Activated CD8-positive, alpha-beta T cell treated with anti-CD3 and anti-CD28 coated beads for 36 hours (primary cell): ENCODE results near the gene SLX4IP. TPM values are rescaled to one million over a fixed set of nuclear protein-coding genes. Genes with fewer than 3 reads are reported as not detected.

Experiments used
- ATAC-seq: fragments of 200-7000 bp; cut with Tn5 transposase; one replicate; pipeline ENCODE4 v1.10.0; 2021; ENCODE audit warnings: mild to moderate bottlenecking, moderate library complexity
- CTCF ChIA-PET: fragments of 350-600 bp; sonication (Branson Sonifier 250); formaldehyde crosslinking; loops from one replicate; lab custom pipeline; 2021; ENCODE audit warnings: antibody characterized with exemption; lab: Charles Lee
- POLR2A ChIA-PET: fragments of 350-600 bp; sonication (Branson Sonifier 250); formaldehyde crosslinking; loops from one replicate; lab custom pipeline; 2021; ENCODE audit warnings: antibody characterized with exemption; lab: Charles Lee
- DNase-seq: peaks from one replicate; pipeline ENCODE4 v3.0.0-alpha.2; 2020
- H3K27ac Mint-ChIP-seq: one replicate; pipeline ENCODE4 v1.8.0; 2021; ENCODE audit warnings: mild to moderate bottlenecking, mixed read lengths
- H3K27me3 Mint-ChIP-seq: one replicate; pipeline ENCODE4 v1.8.0; 2021; ENCODE audit warnings: mixed read lengths
- H3K36me3 Mint-ChIP-seq: one replicate; pipeline ENCODE4 v1.8.0; 2021; ENCODE audit warnings: low read depth, mixed read lengths
- H3K4me1 Mint-ChIP-seq: one replicate; pipeline ENCODE4 v1.8.0; 2021; ENCODE audit warnings: low read depth, mixed read lengths
- H3K4me3 Mint-ChIP-seq: one replicate; pipeline ENCODE4 v1.8.0; 2021; ENCODE audit warnings: mild to moderate bottlenecking, moderate library complexity, mixed read lengths
- H3K9me3 Mint-ChIP-seq: one replicate; pipeline ENCODE4 v1.8.0; 2021; ENCODE audit warnings: mixed read lengths
- intact Hi-C: fragments of 100-400 bp; cut with micrococcal nuclease; formaldehyde crosslinking; loops from one replicate; pipeline ENCODE4 v1.10.0; 2022
- total RNA-seq, 2 experiments: library from RNA; stranded (reverse); gene quantifications; one replicate each; pipeline ENCODE4 v1.2.3, GENCODE V29; 2021
- TF ChIP-seq, protein P1 (sequence below): fragments of 200-600 bp; IDR thresholded peaks from one replicate; pipeline ENCODE4 v1.8.0; 2022; ENCODE audit warnings: antibody characterized with exemption, mild to moderate bottlenecking

The SLX4IP gene
- total RNA-seq, 2 experiments from 2014 or later, result 6.5 to 7.3 TPM

GRCh38 chr20:10662151-10662550 lies 227.0 kb downstream of the SLX4IP start:
- H3K27me3 Mint-ChIP-seq, result peaks cover 18% of the 10 kb centered on the region
- no peaks in the 10 kb centered on the region for H3K9me3 Mint-ChIP-seq
- TF ChIP-seq, protein P1, sequence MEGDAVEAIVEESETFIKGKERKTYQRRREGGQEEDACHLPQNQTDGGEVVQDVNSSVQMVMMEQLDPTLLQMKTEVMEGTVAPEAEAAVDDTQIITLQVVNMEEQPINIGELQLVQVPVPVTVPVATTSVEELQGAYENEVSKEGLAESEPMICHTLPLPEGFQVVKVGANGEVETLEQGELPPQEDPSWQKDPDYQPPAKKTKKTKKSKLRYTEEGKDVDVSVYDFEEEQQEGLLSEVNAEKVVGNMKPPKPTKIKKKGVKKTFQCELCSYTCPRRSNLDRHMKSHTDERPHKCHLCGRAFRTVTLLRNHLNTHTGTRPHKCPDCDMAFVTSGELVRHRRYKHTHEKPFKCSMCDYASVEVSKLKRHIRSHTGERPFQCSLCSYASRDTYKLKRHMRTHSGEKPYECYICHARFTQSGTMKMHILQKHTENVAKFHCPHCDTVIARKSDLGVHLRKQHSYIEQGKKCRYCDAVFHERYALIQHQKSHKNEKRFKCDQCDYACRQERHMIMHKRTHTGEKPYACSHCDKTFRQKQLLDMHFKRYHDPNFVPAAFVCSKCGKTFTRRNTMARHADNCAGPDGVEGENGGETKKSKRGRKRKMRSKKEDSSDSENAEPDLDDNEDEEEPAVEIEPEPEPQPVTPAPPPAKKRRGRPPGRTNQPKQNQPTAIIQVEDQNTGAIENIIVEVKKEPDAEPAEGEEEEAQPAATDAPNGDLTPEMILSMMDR, result no peak
- no peak overlapping the region for H3K27ac Mint-ChIP-seq
- ChIA-PET POLR2A (no interaction called here), CTCF (interaction anchor here (1.7 kb wide), 1 partner anchor 34 kb away, joined by 5 read pairs; no protein-coding TSS in a partner anchor)
- H3K36me3 Mint-ChIP-seq, result no peaks in the 10 kb centered on the region
- intact Hi-C loops, result no loop called here
- ATAC-seq (no peak), DNase-seq (no peak)
- H3K4me1 Mint-ChIP-seq, result no peaks in the 10 kb centered on the region
- H3K4me3 Mint-ChIP-seq, result no peak overlapping the region

DNA sequence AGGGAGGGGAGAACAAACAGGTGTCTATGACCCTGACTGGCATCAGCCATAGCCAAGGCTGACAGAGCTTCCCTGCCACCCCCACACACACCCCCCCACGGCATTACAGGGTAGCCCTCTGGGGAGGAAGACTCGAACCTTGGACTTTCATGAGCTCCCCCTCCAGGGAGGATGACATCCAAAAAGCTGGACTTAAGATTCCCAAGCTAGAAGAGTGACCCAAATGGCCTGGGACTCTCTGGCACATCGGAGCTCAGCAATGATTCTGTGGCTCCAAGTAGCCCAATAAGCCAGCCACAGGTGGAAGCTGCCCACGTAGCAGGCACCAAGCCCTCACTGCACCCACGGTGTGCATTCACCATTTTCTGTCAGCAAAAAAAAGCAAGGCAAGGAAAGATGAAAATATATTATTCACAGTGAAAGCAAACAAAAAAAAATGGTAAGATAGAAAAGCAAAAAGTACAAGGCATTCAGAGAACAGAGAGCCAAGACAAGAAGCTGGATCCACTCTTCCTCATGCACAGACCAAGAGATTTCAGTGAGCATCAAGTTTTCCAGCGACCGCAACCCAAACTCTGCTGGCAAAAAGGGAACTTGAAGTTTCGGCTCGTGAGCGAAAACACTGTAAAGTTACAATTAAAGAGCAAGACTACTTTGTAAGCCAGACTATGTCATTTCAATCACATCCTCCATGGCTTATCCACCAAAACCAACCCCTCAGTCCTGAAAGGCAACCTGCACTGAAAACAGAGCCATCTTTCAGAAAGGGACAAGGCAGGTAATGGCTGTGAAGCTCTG lies 227.8 kb downstream of the SLX4IP start:
- ChIA-PET CTCF (interaction anchor here (1.7 kb wide), 1 partner anchor 33 kb away, joined by 5 read pairs; no protein-coding TSS in a partner anchor), POLR2A (no interaction called here)
- H3K27ac Mint-ChIP-seq, result no peak overlapping the region
- TF ChIP-seq, protein P1, result no peak
- no peak for ATAC-seq
- H3K9me3 Mint-ChIP-seq, result no peaks in the 10 kb centered on the region
- peaks cover 18% of the 10 kb centered on the region for H3K27me3 Mint-ChIP-seq
- H3K36me3 Mint-ChIP-seq, result no peaks in the 10 kb centered on the region
- no peak overlapping the region for H3K4me3 Mint-ChIP-seq
- H3K4me1 Mint-ChIP-seq, result no peaks in the 10 kb centered on the region
- intact Hi-C loops, result no loop called here
- no peak for DNase-seq

DNA sequence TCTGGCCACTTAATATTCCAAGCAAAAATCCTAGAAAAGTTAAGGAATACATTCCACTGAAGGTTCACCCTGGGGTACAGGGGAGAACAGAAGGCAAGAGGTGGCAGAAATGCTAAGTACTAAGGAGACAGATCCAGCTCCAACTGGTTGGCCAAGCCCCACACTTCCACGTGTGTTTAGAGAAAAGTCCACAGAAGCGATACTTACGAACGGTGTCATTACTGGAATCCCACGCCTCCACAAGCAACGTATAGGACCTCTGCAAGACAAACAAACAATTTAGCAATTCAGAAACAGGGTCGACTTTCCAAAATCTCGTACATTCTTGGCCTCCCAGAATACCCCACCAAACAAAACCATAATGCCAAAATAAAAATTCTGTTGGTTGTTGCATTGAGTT lies 228.7 kb downstream of the SLX4IP start:
- intact Hi-C loops, result no loop called here
- H3K27ac Mint-ChIP-seq, result no peak overlapping the region
- DNase-seq (no peak), ATAC-seq (no peak)
- peaks cover 22% of the 10 kb centered on the region for H3K27me3 Mint-ChIP-seq
- H3K36me3 Mint-ChIP-seq, result no peaks in the 10 kb centered on the region
- ChIA-PET POLR2A (no interaction called here), CTCF (interaction anchor here (1.7 kb wide), 1 partner anchor 33 kb away, joined by 5 read pairs; no protein-coding TSS in a partner anchor)
- H3K4me3 Mint-ChIP-seq, result no peak overlapping the region
- H3K4me1 Mint-ChIP-seq, result no peaks in the 10 kb centered on the region
- H3K9me3 Mint-ChIP-seq, result no peaks in the 10 kb centered on the region
- TF ChIP-seq, protein P1, result no peak

DNA sequence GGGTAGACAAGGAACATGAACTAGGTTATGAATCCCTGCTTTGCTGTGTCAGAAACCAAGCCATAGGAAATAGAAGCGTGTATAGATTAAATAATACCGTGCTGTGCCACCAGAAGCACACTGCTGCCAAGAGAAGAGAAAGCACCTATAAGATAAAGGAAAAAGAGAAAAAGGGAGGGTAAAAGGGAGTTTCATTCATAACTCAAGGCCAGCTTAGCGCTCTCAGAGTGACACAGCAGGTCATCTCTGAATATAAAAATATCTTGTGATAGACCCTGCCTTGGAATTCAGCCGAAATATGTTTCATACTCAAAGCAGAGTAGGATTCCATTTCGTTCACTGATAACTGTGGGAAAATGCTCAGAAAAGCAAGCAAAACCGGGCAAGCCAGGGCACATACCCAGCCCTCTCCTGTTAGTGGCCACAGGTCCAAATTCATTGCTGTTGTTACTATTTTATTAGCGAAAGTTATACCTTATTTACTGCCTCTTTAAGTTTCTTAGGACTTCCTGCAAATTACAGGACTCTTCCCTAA lies 230.0 kb downstream of the SLX4IP start:
- Mint-ChIP-seq H3K4me3 (no peak overlapping the region), H3K9me3 (no peaks in the 10 kb centered on the region), H3K36me3 (no peaks in the 10 kb centered on the region), H3K27ac (no peak overlapping the region), H3K4me1 (no peaks in the 10 kb centered on the region), H3K27me3 (peaks cover 30% of the 10 kb centered on the region)
- TF ChIP-seq, protein P1, result no peak
- POLR2A ChIA-PET, result no interaction called here
- DNase-seq (no peak), ATAC-seq (no peak)
- intact Hi-C loops, result no loop called here
- CTCF ChIA-PET, result no interaction called here

GRCh38 chr20:10665791-10666190 lies 230.7 kb downstream of the SLX4IP start:
- H3K4me3 Mint-ChIP-seq, result no peak overlapping the region
- no peaks in the 10 kb centered on the region for H3K9me3 Mint-ChIP-seq
- intact Hi-C loops, result no loop called here
- DNase-seq (no peak), ATAC-seq (no peak)
- H3K36me3 Mint-ChIP-seq, result no peaks in the 10 kb centered on the region
- TF ChIP-seq, protein P1, result no peak
- ChIA-PET POLR2A (no interaction called here), CTCF (no interaction called here)
- no peaks in the 10 kb centered on the region for H3K4me1 Mint-ChIP-seq
- no peak overlapping the region for H3K27ac Mint-ChIP-seq
- peaks cover 34% of the 10 kb centered on the region for H3K27me3 Mint-ChIP-seq
